NOMO-1 treated with DMSO at 0.1 percent for 48 hours (cell line): ENCODE data around the gene CAPRIN1.
"Not testable (repeated sequence)": the region's sequence is repeated elsewhere in the genome, so short reads cannot be mapped to it uniquely, and the experiment has no call there.

Source experiments
- DNase-seq: peaks from one replicate; lab custom pipeline; 2025; ENCODE audit not compliant: unreplicated experiment; lab: John Stamatoyannopoulos, UW

The CAPRIN1 gene

DNA sequence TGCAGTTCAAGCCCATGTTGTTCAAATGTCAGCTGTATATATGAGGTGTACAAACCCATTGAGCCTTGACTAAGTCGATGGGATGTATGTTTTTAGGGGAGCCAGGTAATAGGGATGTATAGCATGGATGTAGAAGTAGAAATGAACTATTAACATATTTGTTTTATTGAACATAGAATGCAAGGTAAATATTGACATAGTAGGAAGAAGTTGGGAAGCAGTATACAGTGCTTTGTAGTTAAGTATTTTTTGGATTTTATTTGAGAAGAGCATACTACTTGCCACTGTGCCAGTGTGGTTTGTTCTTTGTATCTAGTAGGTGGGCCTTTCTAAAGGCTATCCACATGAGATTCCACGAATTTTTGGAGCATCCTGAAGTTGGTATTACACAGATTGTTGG lies 33.1 kb downstream of the CAPRIN1 start:
- DNase-seq = no peak

DNA sequence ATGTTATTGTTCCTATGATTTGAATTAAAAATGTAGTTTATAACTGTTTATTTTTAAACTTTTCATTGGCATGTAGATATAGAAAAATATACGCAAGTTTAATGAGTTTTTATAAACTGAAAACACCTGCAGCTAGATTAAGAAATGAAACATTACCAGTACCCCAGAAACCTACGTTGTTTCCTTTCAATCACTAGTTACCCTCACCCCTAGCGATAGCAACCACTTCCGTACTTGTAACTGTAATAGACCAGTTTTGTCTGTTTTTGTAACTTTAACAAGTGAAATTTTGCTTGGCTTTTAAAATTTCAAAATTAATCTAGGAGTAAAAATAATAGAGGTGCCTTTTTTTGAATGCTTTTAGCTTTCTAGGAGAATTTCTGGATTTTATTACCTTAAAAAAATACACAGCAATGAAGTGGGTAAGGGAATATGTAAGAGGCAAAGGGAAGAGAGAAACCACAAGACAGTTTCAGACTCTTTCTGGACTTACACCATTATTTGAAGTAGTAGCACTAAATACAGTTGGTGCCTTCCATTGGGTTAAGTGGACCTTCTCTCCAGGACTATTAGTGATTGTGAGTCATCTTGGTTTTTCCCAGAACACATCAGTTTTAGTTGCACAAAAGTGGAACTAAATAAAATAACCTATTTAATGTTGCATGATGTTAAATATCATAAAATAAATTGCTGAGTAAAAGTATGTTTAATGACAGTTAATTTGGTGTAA lies 35.2 kb downstream of the CAPRIN1 start:
- DNase-seq = no peak

DNA sequence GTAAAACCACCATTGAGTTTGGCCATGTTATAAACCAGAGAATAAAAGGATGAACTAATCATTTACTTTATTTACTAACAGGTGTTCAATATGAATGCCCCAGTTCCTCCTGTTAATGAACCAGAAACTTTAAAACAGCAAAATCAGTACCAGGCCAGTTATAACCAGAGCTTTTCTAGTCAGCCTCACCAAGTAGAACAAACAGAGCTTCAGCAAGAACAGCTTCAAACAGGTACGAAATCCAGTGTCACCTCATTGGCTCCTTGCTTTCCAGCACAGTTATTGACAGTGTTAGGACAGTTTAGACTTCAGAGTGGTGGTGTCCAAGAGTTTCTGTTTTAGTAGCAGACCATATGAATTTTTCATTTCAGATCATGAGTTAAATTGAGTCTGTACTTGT lies 40.3 kb downstream of the CAPRIN1 start:
- no peak for DNase-seq

DNA sequence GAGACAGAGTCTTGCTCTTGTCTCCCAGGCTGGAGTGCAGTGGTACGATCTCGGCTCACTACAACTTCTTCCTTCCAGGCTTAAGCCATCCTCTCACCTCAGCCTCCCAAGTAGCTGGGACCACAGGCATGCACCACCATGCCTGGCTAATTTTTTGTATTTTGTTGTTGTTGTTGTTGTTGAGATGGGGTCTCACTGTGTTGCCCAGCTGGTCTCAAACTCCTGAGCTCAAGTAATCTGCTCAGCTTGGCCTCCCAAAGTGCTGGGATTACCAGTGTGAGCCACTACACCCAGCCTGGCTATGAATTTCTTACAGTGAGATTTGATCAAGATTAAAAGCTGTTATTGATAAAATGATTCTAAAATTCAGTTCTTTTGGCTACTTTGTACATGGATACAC lies 43.4 kb downstream of the CAPRIN1 start:
- DNase-seq = not testable (repeated sequence)

DNA sequence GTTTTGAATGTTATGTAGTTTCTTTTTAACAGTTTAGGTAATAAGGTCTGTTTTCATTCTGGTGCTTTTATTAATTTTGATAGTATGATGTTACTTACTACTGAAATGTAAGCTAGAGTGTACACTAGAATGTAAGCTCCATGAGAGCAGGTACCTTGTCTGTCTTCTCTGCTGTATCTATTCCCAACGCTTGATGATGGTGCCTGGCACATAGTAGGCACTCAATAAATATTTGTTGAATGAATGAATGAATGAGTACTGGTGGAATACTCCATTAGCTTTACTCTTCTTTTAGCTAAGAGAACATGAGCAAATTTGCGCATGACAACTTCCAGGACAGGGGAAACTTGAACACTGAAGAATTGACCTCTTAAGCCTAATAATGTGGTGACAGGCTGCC lies 47.3 kb downstream of the CAPRIN1 start:
- DNase-seq = no peak

DNA sequence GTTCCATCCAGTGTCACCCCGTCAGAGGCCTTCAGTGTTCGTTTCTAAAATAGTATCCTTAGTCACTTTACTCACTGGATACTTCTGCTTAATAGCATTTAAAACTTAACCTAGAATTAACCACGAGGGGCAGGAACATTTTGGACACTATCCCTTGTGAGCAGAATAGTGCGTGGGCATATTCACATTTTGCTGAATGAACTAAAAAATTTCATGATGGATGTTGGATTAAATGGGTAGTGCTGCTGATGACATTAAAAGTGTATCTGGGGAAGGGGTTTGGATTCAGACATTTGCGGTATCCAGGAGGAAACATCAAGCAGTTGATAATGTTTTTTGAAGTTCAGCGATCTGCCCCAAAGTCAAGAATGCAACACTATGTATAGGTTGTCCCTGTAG lies 53.1 kb downstream of the CAPRIN1 start:
- no peak for DNase-seq

DNA sequence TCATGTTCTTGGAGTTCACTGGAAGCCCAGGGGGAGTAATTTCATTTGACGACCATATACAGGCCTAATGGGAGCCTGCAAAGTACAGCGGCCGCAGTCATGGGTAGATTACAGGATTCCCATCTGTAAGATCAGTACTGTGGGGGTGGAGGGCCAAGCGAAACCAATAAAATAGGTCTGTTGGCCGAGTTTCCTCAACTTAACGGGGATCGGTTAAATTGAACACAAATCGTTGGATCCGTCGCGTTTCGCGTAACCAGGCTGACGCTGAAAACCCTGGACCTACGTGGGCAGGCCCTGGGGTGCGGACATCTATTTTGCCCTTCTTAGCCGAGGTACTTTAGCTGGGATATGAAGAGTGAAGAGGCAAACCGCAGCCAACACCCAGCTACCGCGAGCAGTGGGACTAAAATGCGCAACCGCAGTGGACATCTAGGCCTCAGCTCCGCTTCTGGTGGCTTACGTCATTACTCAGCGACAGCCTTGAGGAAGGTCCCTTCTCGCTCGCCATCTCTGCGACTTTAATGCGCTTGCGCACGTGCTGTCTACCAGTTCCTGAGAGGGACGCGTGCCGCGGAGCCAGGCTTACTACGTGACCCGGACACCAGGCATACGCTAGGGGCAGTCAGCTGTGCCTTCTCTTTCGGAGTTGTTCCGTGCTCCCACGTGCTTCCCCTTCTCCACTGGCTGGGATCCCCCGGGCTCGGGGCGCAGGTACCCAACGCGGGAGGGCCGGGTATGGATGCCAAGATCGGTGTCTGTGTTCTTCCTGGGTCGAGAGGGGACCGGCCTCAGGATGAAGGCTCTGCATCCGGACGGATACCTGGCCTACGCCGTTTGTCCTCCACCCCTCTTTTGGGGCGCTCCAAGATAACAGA lies 53.8 kb downstream of the CAPRIN1 start, which contains the start of gene NAT10:
TSS of gene NAT10 (plus strand) at position 551 of the 878 bp plus-strand sequence. CDS start 2,597 bp downstream, outside the sequence.
- DNase-seq = peak; percentile 97

DNA sequence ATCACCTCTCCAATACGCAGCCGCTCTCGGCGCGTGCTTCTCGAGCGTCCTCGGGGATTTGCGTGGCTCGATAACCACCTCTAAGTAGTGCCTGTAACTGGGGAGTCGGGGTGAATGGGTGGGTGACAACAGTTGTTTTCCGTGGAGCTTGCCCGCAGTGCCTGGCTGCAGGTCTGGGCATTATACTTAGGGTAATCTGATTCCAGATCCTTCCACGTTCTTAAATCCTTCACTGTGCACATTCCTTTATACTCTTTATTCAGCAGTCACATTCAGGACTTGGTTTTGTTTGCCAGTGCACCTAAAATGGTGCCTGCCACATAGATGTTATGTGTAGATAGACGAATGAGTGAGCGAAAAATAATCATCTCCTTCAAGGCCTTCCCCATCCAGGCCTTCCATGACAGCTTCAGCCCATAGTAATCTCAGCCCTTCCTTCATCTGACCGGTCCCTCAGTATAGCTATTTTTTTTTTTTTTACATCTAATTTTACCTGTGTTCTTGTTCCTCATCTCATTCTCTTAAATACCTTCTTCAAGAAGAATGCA lies 54.5 kb downstream of the CAPRIN1 start:
- DNase-seq = no peak

DNA sequence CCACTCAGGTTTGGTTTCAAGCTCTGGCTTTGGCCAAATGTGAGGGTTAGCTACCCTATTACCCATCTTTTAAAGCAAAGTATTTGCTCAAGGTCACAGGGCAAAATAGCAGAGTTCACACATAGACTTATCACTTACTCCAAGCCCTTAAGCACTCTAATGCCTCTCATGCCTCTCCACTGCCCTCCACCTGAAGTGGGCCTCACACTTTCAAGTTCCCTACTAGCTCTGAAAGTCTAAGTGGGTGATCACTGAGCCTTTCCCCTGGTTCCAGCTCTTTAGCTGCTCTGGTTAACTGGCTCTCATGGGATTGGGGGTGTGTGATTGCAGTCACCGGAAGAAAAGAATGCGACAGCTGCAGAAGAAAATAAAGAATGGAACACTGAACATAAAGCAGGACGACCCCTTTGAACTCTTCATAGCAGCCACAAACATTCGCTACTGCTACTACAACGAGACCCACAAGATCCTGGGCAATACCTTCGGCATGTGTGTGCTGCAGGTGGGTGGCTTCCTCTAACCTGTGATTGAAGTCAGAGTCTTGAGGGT lies 60.3 kb downstream of the CAPRIN1 start:
- DNase-seq = no peak

DNA sequence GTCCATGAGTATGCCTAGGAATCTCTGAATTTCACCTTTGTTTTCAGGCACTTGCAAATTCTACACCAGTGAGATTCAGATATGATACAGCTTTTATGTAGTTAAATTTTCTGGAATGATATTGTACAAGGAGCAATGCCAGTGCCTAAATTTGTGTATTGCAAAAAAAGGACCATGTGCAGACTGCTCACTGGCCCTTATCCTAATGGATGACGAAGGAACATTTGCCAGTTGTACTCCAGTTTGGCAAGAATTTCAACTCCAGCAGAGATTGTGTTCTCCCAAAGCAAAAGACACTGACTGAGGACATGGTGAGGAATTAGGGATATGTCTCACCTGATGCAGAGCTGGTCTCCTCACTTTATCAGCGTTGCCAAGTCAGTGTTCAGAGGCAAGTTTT lies 62.5 kb downstream of the CAPRIN1 start:
- DNase-seq = no peak

DNA sequence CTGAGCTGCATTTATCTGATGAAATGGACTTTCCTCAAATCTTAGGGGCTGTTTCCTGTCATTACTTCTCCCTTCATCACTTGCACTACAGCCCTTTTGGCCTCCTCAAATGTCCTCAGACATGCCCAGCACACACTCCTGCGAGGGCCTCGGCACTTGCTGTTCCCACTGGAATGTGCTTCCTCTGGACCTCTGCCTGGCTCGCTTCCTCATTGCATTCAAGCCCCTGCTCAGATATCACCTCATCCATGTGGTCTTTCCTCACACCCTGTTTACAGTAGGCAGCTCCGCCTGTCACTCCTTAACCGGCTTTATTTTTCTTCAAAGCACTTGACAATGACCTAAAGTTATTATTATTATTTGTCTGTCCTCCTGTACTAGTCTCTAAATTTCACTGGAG lies 62.9 kb downstream of the CAPRIN1 start:
- DNase-seq = no peak

DNA sequence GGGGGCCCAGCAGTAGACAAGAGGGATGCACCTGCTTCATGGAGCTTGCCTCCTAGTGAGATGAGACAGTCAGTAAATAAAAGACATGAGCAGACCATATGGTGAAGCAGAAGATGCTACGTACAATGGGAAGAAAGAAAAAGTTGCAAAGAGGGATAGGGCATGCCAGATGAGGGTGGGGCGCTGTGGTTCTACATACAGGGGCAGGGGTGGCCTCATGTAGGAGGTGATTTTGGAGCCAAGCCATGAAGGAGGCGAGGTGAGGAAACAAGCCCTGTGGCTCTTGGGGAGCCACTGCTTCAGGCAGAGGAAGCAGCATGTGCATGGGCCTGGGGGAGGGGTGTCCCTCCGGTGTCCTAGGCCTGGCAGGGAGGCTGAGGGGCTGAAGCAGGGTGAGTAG lies 69.1 kb downstream of the CAPRIN1 start:
- DNase-seq = no peak

DNA sequence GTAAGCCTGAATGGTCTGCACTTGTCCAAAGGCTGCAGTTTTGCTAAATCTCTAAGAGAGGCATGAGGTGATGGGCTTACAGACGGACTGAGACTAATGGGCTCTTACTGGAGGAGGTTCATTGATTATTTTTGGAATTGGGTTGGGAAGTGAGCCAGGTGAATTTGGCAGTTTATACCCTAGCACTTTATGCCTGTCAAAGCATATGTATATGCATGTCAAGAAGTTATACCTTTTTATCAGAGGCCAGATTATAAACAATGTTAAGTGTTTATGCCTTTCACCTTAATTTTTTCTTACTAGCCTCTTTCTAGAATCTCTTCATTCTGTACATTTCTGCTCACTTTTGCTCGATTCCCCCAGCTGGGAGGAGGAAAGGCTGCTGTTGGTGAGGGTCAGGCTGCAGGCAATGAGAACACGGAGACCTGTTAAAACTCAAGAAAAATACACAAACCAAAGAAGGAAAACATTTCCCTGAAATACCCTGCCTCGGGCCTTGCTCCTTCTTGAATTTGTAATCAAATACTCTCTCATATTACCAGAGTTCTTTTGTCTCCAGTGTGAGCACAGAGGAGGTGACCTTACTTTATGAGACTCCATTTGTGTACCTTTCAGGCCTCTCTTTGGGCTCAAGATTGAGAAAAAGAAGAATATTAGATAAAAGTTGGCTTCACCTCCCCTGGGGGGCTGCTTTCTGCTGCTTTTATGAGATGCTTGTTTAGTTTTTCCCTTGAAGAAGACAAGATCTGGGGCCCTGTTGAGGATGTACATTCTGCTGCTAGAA lies 73.5 kb downstream of the CAPRIN1 start:
- no peak for DNase-seq

DNA sequence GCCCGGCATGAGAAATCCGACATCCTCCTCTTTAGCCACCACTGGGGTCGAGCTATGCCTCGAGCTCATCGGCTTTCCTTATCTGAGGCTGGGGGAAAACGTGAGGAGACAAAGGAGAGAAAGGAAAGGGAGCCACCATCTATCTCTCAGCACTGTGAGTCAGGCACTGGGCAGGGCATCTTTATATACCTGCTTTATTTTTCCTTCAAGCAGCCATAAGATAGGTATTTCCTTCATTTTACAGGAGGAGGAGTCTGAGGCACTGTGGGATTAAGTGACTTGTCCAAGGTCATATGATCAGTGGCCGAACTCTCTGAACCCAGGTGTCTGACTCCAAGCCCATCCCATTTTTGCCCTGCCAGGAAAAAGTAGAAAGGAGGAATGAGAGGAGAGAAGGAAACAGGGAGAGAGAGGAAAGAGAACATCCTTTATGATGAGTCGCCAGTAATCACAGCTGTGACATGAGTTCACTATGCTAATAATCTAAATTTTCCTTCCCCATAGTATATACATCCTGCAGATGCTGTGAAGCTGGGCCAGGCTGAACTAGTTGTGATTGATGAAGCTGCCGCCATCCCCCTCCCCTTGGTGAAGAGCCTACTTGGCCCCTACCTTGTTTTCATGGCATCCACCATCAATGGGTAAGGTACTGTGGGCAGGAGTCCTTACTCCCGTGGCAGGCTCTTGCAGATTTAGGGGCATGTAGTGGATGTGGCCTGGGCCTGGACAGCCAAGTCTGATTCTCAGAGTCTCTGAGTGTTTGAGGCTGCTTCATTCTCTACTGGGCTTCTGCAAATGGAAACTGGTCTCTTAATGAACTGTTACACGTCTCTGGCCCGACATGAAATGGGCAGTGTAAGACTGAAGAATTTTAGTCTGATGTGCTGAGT lies 75.7 kb downstream of the CAPRIN1 start:
- no peak for DNase-seq

DNA sequence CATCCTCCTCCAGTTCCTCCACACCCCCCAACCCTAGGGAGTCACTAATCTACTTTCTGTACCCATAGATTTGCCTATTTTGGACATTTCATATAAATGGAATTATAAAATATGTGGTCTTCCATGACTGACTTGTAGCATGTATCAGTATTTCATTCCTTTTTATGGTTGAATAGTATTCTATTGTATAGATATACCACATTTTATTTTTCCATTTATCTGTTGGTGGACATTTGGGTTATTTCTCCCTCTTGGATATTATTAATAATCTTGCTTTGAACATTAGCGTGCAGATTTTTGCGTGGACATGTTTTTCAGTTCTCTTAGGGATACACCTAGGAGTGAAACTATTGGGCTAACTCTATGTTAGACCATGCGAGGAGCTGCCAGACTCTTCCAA lies 77.3 kb downstream of the CAPRIN1 start:
- DNase-seq = no peak

DNA sequence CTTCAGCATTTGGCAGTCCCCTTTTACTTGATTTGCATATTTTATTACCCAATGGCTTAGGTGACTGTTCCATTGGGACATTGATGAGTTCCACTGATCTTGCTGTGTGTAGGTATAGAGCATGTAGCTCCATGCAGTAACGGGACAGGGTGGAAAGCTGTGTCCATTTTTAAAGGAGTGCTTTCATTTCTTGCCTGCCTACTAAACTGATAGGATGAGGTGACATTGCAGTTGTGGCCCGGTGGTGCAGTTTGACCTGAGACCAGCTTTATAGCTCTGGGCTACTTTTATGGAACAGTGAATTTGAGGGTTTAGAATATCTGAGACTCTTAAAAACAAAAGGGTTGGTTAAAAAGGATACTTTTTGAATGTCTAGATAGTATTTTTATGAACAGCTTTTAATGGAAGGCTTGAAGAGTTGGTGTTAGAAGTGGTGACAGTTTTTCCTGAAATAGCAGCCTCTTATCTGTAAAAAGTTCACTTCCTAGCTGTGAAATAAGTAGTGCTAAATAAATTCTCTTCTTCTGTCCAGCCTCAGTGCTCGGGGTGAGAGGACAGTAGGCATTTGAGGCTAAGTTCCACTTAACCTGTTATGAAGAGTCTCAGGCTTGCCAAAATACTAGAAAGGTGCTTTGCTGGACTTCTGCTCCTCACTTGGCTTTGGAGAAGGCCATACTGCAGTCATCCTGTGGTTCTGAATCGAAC lies 80.9 kb downstream of the CAPRIN1 start:
- no peak for DNase-seq

DNA sequence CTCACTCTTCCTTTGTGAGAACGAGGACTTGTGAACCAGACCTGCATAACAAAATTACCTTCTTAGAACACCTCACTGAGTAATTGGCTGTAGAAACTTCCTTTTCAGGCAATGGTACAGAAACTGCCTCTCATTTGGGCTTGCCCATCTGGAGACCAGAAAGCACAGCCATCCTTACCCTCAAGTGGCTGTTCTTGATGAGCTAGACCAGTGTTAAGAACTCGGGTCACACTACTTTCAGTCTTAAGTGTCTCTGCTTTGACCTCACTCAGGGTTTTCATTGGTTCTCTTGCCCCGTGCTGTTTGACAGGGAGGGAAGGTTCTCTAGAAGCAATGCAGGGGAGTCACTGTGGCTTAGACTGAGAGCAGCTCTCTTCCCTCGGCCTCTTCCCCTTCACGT lies 83.2 kb downstream of the CAPRIN1 start:
- DNase-seq = no peak

DNA sequence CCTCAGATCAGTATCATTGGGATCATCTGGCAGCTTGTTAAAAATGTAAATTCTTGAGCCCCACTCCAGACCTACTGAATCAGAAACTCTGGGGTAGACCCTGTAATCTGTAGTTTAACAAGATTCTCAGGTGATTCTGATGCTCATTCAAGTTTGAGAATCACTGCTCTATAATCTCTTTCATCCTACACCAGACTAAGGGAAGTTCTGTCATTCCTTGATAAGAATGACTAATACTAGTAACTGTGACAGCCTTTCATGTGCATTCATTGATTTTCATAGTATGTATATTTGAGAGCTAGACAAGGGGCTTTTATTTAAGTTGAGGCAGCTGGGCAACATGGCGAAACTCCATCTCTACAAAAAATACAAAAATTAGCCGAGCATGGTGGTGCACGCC lies 83.9 kb downstream of the CAPRIN1 start:
- no peak for DNase-seq

DNA sequence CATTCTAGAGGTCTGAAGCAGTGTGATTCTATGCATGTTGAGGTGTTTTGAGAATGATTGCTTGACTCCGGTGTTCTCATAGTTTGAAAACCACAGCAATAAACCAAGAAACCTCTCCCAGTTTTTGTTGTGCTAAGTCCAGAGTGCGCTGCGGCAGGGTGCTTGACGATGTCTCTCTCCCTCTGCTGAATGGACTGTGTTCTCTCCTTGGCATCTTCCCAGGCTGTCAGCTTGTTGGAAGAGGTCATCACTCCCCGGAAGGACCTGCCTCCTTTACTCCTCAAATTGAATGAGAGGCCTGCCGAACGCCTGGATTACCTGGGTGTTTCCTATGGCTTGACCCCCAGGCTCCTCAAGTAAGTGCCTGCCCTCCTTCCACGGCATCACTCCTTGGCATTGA lies 84.9 kb downstream of the CAPRIN1 start:
- no peak for DNase-seq
